Testis (tissue), 3 donors: ENCODE measurements around the gene ZNF726. TPM values are rescaled to one million over a fixed set of nuclear protein-coding genes. Genes with fewer than 3 reads are reported as not detected.
A peak's percentile ranks its signal among the peaks of the same experiment; 100 is the strongest.
"Not testable (repeated sequence)": the region's sequence is repeated elsewhere in the genome, so short reads cannot be mapped to it uniquely, and the experiment has no call there.

Experiments used
- DNase-seq: peaks from one replicate; pipeline ENCODE4 v3.0.0-alpha.2; 2019
- H3K27ac ChIP-seq, 2 donors: fragments of 200-600 bp; sonication (generic); one replicate each; pipeline ENCODE4 v1.5.1; 2019
- H3K27me3 ChIP-seq: fragments of 200-600 bp; sonication (generic); one replicate; pipeline ENCODE4 v1.5.1; 2019
- H3K36me3 ChIP-seq: fragments of 200-600 bp; sonication (generic); one replicate; pipeline ENCODE4 v1.5.1; 2017; ENCODE audit warnings: low read depth; ENCODE audit errors: missing control alignments
- H3K4me1 ChIP-seq: fragments of 200-600 bp; sonication (generic); one replicate; pipeline ENCODE4 v1.5.1; 2019
- H3K4me3 ChIP-seq, 2 donors: fragments of 200-600 bp; sonication (generic); one replicate each; pipeline ENCODE4 v1.5.1; 2017 to 2019
- H3K9me3 ChIP-seq: fragments of 200-600 bp; sonication (generic); one replicate; pipeline ENCODE4 v1.5.1; 2017
- CTCF ChIP-seq, 3 experiments: fragments of 450-650 bp in 2 of 3; fragments of 200-600 bp in 1 of 3; sonication (generic) in 1 of 3; IDR thresholded peaks; one replicate each; pipeline ENCODE4 v1.5.1; 2016 to 2019; ENCODE audit warnings: antibody characterized with exemption in 3 of 3, mild to moderate bottlenecking in 2 of 3, moderate library complexity in 1 of 3
- POLR2A ChIP-seq: fragments of 450-650 bp; IDR thresholded peaks from one replicate; pipeline ENCODE4 v1.6.1; 2017; ENCODE audit warnings: antibody characterized with exemption, mild to moderate bottlenecking, moderate library complexity
- WGBS, 2 donors: methylation state at CpG; one replicate each; pipeline ENCODE4 v1.1.5; 2018; 5-methylcytosine and 5-hydroxymethylcytosine counted together
- intact Hi-C: fragments of 100-400 bp; cut with DNase I; formaldehyde crosslinking; loops from one replicate; pipeline ENCODE4 v1.15.1; 2023; ENCODE audit warnings: low total_unique reads
- polyA plus RNA-seq: library from polyadenylated mRNA; stranded (reverse); fragments of 350-450 nt; fragmentation: Illumina TruSeq; extraction: RNeasy Lipid Tissue Mini Kit (QIAGEN cat#74804); gene quantifications from one replicate; pipeline ENCODE4 v1.2.3, GENCODE V29; 2014; ENCODE audit warnings: low read depth, low replicate concordance; ENCODE audit not compliant: insufficient read depth
- total RNA-seq, 2 donors: library from RNA; depleted of rRNA; stranded (reverse); fragments of >200 nt; gene quantifications; one replicate each; pipeline ENCODE4 v1.2.3, GENCODE V29; 2016

Gene ZNF726
- total and polyA plus RNA-seq, 3 donors from 2014 or later, result 2.6 to 18.2 (median 9.2) TPM

- 1 to 2% methylated on average over 16 to 32 of the region's 32 CpGs for WGBS, 2 donors
- H3K9me3 ChIP-seq, result no peaks in the 10 kb centered on the region
- H3K27me3 ChIP-seq, result no peaks in the 10 kb centered on the region
- intact Hi-C loops, result no loop called here
- no peaks in the 10 kb centered on the region for H3K4me1 ChIP-seq
- TF ChIP-seq POLR2A (no peak), CTCF (IDR thresholded peaks at IDR 0.05) (no peak)
- no peak overlapping the region for H3K27ac ChIP-seq
- no peaks in the 10 kb centered on the region for H3K36me3 ChIP-seq
- no peak for DNase-seq
- H3K4me3 ChIP-seq, result peak overlapping the region; percentile 32 to 41
Observed at GRCh38 chr19:23971598-23971997, 56.9 kb downstream of the ZNF726 start.

GRCh38 chr19:23972161-23972560, 57.5 kb downstream of the ZNF726 start:
- Histone ChIP-seq H3K27me3 (no peaks in the 10 kb centered on the region), H3K27ac (no peak overlapping the region), H3K4me1 (no peaks in the 10 kb centered on the region), H3K36me3 (no peaks in the 10 kb centered on the region), H3K9me3 (no peaks in the 10 kb centered on the region), H3K4me3 (peak overlapping the region; percentile 32 to 41)
- TF ChIP-seq CTCF (IDR thresholded peaks at IDR 0.05), result no peak
- no peak for TF ChIP-seq POLR2A
- no peak for DNase-seq
- WGBS, 2 donors, result 15% methylated on average over 16 of the region's 16 CpGs; no CpG with 5 or more reads in 1 of the 2 donors
- intact Hi-C loops, result no loop called here

GRCh38 chr19:23974941-23975340, 60.3 kb downstream of the ZNF726 start:
- no peak for TF ChIP-seq CTCF (IDR thresholded peaks at IDR 0.05)
- TF ChIP-seq POLR2A, result no peak
- Histone ChIP-seq H3K27ac (no peak overlapping the region), H3K27me3 (no peaks in the 10 kb centered on the region), H3K36me3 (no peaks in the 10 kb centered on the region), H3K4me3 (no peak overlapping the region), H3K9me3 (no peaks in the 10 kb centered on the region), H3K4me1 (no peaks in the 10 kb centered on the region)
- DNase-seq, result no peak
- 77 to 87% methylated on average over 2 of the region's 2 CpGs for WGBS, 2 donors
- intact Hi-C loops, result no loop called here

- DNase-seq, H3K4me1 ChIP-seq, H3K4me3 ChIP-seq, H3K36me3 ChIP-seq, H3K27me3 ChIP-seq, intact Hi-C loops, H3K9me3 ChIP-seq, H3K27ac ChIP-seq: not testable (repeated sequence)
- WGBS, 2 donors, result 95 to 96% methylated on average over 3 of the region's 3 CpGs
Observed at GRCh38 chr19:23976631-23977030, 61.9 kb downstream of the ZNF726 start.

GRCh38 chr19:23977256-23977655, 62.6 kb downstream of the ZNF726 start:
- 78 to 92% methylated on average over 3 of the region's 3 CpGs for WGBS, 2 donors
- H3K9me3 ChIP-seq, DNase-seq, intact Hi-C loops, H3K4me3 ChIP-seq, H3K36me3 ChIP-seq, H3K27me3 ChIP-seq, H3K27ac ChIP-seq, H3K4me1 ChIP-seq: not testable (repeated sequence)

- no peaks in the 10 kb centered on the region for H3K4me1 ChIP-seq
- TF ChIP-seq CTCF (IDR thresholded peaks at IDR 0.05), result no peak
- no peak for TF ChIP-seq POLR2A
- no peak for DNase-seq
- H3K4me3 ChIP-seq, result no peak overlapping the region
- WGBS, 2 donors, result 90% methylated on average over 1 of the region's 1 CpG
- H3K9me3 ChIP-seq, result no peaks in the 10 kb centered on the region
- no peaks in the 10 kb centered on the region for H3K36me3 ChIP-seq
- H3K27me3 ChIP-seq, result no peaks in the 10 kb centered on the region
- H3K27ac ChIP-seq, result no peak overlapping the region
- intact Hi-C loops, result no loop called here
Observed at GRCh38 chr19:23978068-23978467, 63.4 kb downstream of the ZNF726 start.
